Uterus (tissue), 2 donors: ENCODE results near the gene TNFAIP8L1.

Experiments
- POLR2A ChIP-seq, 2 donors: fragments of 450-650 bp; IDR thresholded peaks; one replicate each; pipeline ENCODE4 v1.6.1; 2016; ENCODE audit warnings: antibody characterized with exemption in 2 of 2, mild to moderate bottlenecking in 1 of 2, moderate library complexity in 1 of 2
- TF ChIP-seq, protein P1 (sequence below), 4 experiments: fragments of 200-600 bp in 2 of 4; fragments of 450-650 bp in 2 of 4; sonication (generic) in 2 of 4; IDR thresholded peaks; one replicate each; pipeline ENCODE4 v1.5.1; 2016 to 2019; ENCODE audit warnings: antibody characterized with exemption in 4 of 4, mild to moderate bottlenecking in 2 of 4, moderate library complexity in 1 of 4

DNA sequence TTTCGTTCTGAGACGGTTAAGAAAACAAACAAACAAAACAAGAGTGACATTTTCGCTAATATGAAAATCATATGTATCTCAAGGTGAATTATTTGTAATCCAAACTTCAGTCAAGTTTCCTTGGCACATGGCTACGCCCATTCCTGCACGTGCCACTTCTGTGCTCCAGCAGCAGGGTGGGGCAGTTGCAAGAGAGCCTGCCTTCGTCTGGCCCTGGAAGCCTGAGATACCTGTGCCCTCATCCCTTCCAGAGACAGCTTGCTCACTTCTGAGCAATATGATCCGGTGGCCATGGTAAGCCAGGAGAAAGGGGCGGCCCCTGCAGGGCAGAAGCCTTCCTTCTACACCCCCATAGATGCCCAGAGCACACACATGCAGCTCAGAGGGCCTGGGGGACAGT is 62.2 kb downstream of the TNFAIP8L1 start:
- TF ChIP-seq POLR2A (IDR thresholded peaks at IDR 0.05) = no peak
- TF ChIP-seq, protein P1, sequence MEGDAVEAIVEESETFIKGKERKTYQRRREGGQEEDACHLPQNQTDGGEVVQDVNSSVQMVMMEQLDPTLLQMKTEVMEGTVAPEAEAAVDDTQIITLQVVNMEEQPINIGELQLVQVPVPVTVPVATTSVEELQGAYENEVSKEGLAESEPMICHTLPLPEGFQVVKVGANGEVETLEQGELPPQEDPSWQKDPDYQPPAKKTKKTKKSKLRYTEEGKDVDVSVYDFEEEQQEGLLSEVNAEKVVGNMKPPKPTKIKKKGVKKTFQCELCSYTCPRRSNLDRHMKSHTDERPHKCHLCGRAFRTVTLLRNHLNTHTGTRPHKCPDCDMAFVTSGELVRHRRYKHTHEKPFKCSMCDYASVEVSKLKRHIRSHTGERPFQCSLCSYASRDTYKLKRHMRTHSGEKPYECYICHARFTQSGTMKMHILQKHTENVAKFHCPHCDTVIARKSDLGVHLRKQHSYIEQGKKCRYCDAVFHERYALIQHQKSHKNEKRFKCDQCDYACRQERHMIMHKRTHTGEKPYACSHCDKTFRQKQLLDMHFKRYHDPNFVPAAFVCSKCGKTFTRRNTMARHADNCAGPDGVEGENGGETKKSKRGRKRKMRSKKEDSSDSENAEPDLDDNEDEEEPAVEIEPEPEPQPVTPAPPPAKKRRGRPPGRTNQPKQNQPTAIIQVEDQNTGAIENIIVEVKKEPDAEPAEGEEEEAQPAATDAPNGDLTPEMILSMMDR (IDR thresholded peaks at IDR 0.05) = no peak
